ENCODE data around the gene ORAI2.
"Not testable (repeated sequence)": the region's sequence is repeated elsewhere in the genome, so short reads cannot be mapped to it uniquely, and the experiment has no call there.

The ORAI2 gene

GRCh38 chr7:102474736-102475435 is 41.5 kb downstream of the ORAI2 start:
- H3K4me3 Mint-ChIP-seq; H3K4me1 Mint-ChIP-seq (ENCODE audit: low read depth); H3K27ac Mint-ChIP-seq; H3K9me3 Mint-ChIP-seq; DNase-seq (ENCODE audit: low spot score); H3K27me3 Mint-ChIP-seq (ENCODE audit: low read depth): not testable (repeated sequence)
- H3K36me3 Mint-ChIP-seq (ENCODE audit: low read depth) = peaks cover 10% of the 10 kb centered on the region

- not testable (repeated sequence) for H3K4me1 Mint-ChIP-seq (ENCODE audit: low read depth); H3K9me3 Mint-ChIP-seq; H3K36me3 Mint-ChIP-seq (ENCODE audit: low read depth); H3K27me3 Mint-ChIP-seq (ENCODE audit: low read depth)
- peak; percentile 86 for DNase-seq (ENCODE audit: low spot score)
- peak within 1 kb of the TSS; percentile 89 for H3K4me3 Mint-ChIP-seq
- peak within 1 kb of the TSS; percentile 73 for H3K27ac Mint-ChIP-seq
These were observed 45.2 kb downstream of the ORAI2 start, which contains the start of gene POLR2J for GRCh38 chr7:102478314-102479208. POLR2J (minus strand) TSS chr7:102478922; CDS start chr7:102478860, 62 bp downstream.

- H3K4me3 Mint-ChIP-seq; H3K9me3 Mint-ChIP-seq; H3K36me3 Mint-ChIP-seq (ENCODE audit: low read depth); H3K27me3 Mint-ChIP-seq (ENCODE audit: low read depth); DNase-seq (ENCODE audit: low spot score); H3K27ac Mint-ChIP-seq; H3K4me1 Mint-ChIP-seq (ENCODE audit: low read depth): not testable (repeated sequence)
These were observed 45.8 kb downstream of the ORAI2 start for GRCh38 chr7:102479209-102479584.

GRCh38 chr7:102479982-102480637 is 46.7 kb downstream of the ORAI2 start:
- not testable (repeated sequence) for H3K4me3 Mint-ChIP-seq, H3K27ac Mint-ChIP-seq

GRCh38 chr7:102481962-102482361 is 48.6 kb downstream of the ORAI2 start:
- not testable (repeated sequence) for H3K4me1 Mint-ChIP-seq (ENCODE audit: low read depth); H3K9me3 Mint-ChIP-seq; H3K27me3 Mint-ChIP-seq (ENCODE audit: low read depth); H3K36me3 Mint-ChIP-seq (ENCODE audit: low read depth); H3K27ac Mint-ChIP-seq; DNase-seq (ENCODE audit: low spot score); H3K4me3 Mint-ChIP-seq

More at GRCh38 chr7:102479982-102480637, 46.7 kb downstream of the ORAI2 start:
- H3K27me3 Mint-ChIP-seq (ENCODE audit: low read depth); H3K36me3 Mint-ChIP-seq (ENCODE audit: low read depth); H3K4me1 Mint-ChIP-seq (ENCODE audit: low read depth); H3K9me3 Mint-ChIP-seq: not testable (repeated sequence)
- DNase-seq (ENCODE audit: low spot score) = peak; percentile 23

- not testable (repeated sequence) for H3K27me3 Mint-ChIP-seq (ENCODE audit: low read depth); H3K9me3 Mint-ChIP-seq; H3K27ac Mint-ChIP-seq; DNase-seq (ENCODE audit: low spot score); H3K4me3 Mint-ChIP-seq; H3K4me1 Mint-ChIP-seq (ENCODE audit: low read depth); H3K36me3 Mint-ChIP-seq (ENCODE audit: low read depth)
These were observed 50.9 kb downstream of the ORAI2 start for GRCh38 chr7:102484317-102484716.

GRCh38 chr7:102490529-102491075 is 57.2 kb downstream of the ORAI2 start:
- H3K4me3 Mint-ChIP-seq; H3K9me3 Mint-ChIP-seq; H3K27me3 Mint-ChIP-seq (ENCODE audit: low read depth); H3K36me3 Mint-ChIP-seq (ENCODE audit: low read depth); H3K27ac Mint-ChIP-seq; H3K4me1 Mint-ChIP-seq (ENCODE audit: low read depth): not testable (repeated sequence)
- DNase-seq (ENCODE audit: low spot score) = peak; percentile 53

- not testable (repeated sequence) for H3K9me3 Mint-ChIP-seq; H3K36me3 Mint-ChIP-seq (ENCODE audit: low read depth); H3K4me3 Mint-ChIP-seq; H3K27me3 Mint-ChIP-seq (ENCODE audit: low read depth); H3K4me1 Mint-ChIP-seq (ENCODE audit: low read depth); H3K27ac Mint-ChIP-seq; DNase-seq (ENCODE audit: low spot score)
These were observed 60.0 kb downstream of the ORAI2 start for GRCh38 chr7:102493220-102493935.

GRCh38 chr7:102494026-102494425 is 60.7 kb downstream of the ORAI2 start:
- not testable (repeated sequence) for H3K4me3 Mint-ChIP-seq; DNase-seq (ENCODE audit: low spot score); H3K9me3 Mint-ChIP-seq; H3K36me3 Mint-ChIP-seq (ENCODE audit: low read depth); H3K4me1 Mint-ChIP-seq (ENCODE audit: low read depth); H3K27me3 Mint-ChIP-seq (ENCODE audit: low read depth)
- peak overlapping the region; percentile 41 for H3K27ac Mint-ChIP-seq

GRCh38 chr7:102494473-102495149 is 61.2 kb downstream of the ORAI2 start:
- H3K9me3 Mint-ChIP-seq; H3K27me3 Mint-ChIP-seq (ENCODE audit: low read depth); H3K36me3 Mint-ChIP-seq (ENCODE audit: low read depth); DNase-seq (ENCODE audit: low spot score); H3K4me1 Mint-ChIP-seq (ENCODE audit: low read depth); H3K27ac Mint-ChIP-seq; H3K4me3 Mint-ChIP-seq: not testable (repeated sequence)

- H3K9me3 Mint-ChIP-seq; H3K36me3 Mint-ChIP-seq (ENCODE audit: low read depth); H3K4me3 Mint-ChIP-seq; H3K27me3 Mint-ChIP-seq (ENCODE audit: low read depth); H3K27ac Mint-ChIP-seq; DNase-seq (ENCODE audit: low spot score); H3K4me1 Mint-ChIP-seq (ENCODE audit: low read depth): not testable (repeated sequence)
These were observed 63.5 kb downstream of the ORAI2 start for GRCh38 chr7:102496861-102497260.

GRCh38 chr7:102497308-102497707 is 63.9 kb downstream of the ORAI2 start:
- not testable (repeated sequence) for H3K4me3 Mint-ChIP-seq; H3K27me3 Mint-ChIP-seq (ENCODE audit: low read depth); DNase-seq (ENCODE audit: low spot score); H3K4me1 Mint-ChIP-seq (ENCODE audit: low read depth); H3K9me3 Mint-ChIP-seq; H3K36me3 Mint-ChIP-seq (ENCODE audit: low read depth); H3K27ac Mint-ChIP-seq

GRCh38 chr7:102498321-102498720 is 64.9 kb downstream of the ORAI2 start:
- H3K27ac Mint-ChIP-seq; H3K4me1 Mint-ChIP-seq (ENCODE audit: low read depth); H3K27me3 Mint-ChIP-seq (ENCODE audit: low read depth); H3K9me3 Mint-ChIP-seq; H3K36me3 Mint-ChIP-seq (ENCODE audit: low read depth); DNase-seq (ENCODE audit: low spot score); H3K4me3 Mint-ChIP-seq: not testable (repeated sequence)

Data from T-helper 2 cell treated with Interferon-gamma antibody and Interleukin-4, amounts not matched to agents 5 μg/mL and 100 μg/mL, for 36 hours (primary cell).